GM12878 (cell line): ENCODE data around the gene SHISA6. TPM values are rescaled to one million over a fixed set of nuclear protein-coding genes. Genes with fewer than 3 reads are reported as not detected.

Experiments
- ATAC-seq: fragments of 200-7000 bp; cut with Tn5 transposase; 3 replicates; pipeline ENCODE4 v1.9.1; 2020; ENCODE audit warnings: mild to moderate bottlenecking, moderate library complexity
- BruUV-seq: library from RNA; stranded (reverse); fragments of 400-500 nt; replicated peaks from 2 replicates; lab custom pipeline; 2021; lab: Mats Ljungman, UMichigan
- CTCF ChIA-PET: fragments of 300-600 bp; sonication (Branson Sonifier 250); formaldehyde crosslinking; extraction: SDS; loops from one replicate; lab custom pipeline; 2021; ENCODE audit warnings: inconsistent platforms; lab: Yijun Ruan, JAX
- POLR2A ChIA-PET: fragments of 350-600 bp; formaldehyde crosslinking; extraction: SDS; loops from one replicate; lab custom pipeline; 2021; ENCODE audit warnings: inconsistent platforms; lab: Charles Lee
- RAD21 ChIA-PET: fragments of 300-600 bp; sonication (Branson Sonifier 250); formaldehyde crosslinking; loops from one replicate; lab custom pipeline; 2023; ENCODE audit warnings: antibody characterized with exemption; ENCODE audit not compliant: unreplicated experiment; lab: Charles Lee
- SMC1A ChIA-PET: fragments of 300-600 bp; sonication (Branson Sonifier 250); formaldehyde crosslinking; loops from one replicate; lab custom pipeline; 2023; ENCODE audit not compliant: unreplicated experiment, uncharacterized antibody; lab: Charles Lee
- DNase-seq: peaks from one replicate; pipeline ENCODE4 v3.0.0-alpha.2; 2011; ENCODE audit warnings: low read depth, low spot score
- FAIRE-seq: peaks from 3 replicates; lab custom pipeline; 2011; peaks lifted over from hg19 to GRCh38; lab: Jason Lieb, UNC
- H2AFZ ChIP-seq: 2 replicates; pipeline ENCODE4 v1.6.0; 2011; ENCODE audit warnings: low read depth, low read length, control low read depth; ENCODE audit not compliant: control insufficient read depth
- H3K27ac ChIP-seq: 2 replicates; pipeline ENCODE4 v1.5.1; 2011; ENCODE audit warnings: control low read depth; ENCODE audit not compliant: control insufficient read depth, insufficient read depth
- H3K27me3 ChIP-seq, 2 experiments: replicated peaks in 1 of 2; 2 replicates each; pipeline versions ENCODE4 v1.6.0 to v1.6.1; 2011; ENCODE audit warnings: low read length in 1 of 2; ENCODE audit not compliant: control insufficient read depth in 2 of 2, insufficient read depth in 2 of 2
- H3K36me3 ChIP-seq, 2 experiments: 2 replicates each; pipeline ENCODE4 v1.5.1; 2011; ENCODE audit warnings: low read length in 1 of 2; ENCODE audit not compliant: control insufficient read depth in 2 of 2, insufficient read depth in 2 of 2
- H3K4me1 ChIP-seq: 2 replicates; pipeline ENCODE4 v1.6.1; 2011; ENCODE audit warnings: mild to moderate bottlenecking, low read length, moderate library complexity, mixed read lengths; ENCODE audit not compliant: control insufficient read depth, insufficient read depth
- H3K4me2 ChIP-seq: 2 replicates; pipeline ENCODE4 v1.6.0; 2011; ENCODE audit warnings: control low read depth; ENCODE audit not compliant: control insufficient read depth, insufficient read depth
- H3K4me3 ChIP-seq: fragments of 200-600 bp; sonication (generic); 2 replicates; pipeline ENCODE4 v1.5.1; 2016
- H3K79me2 ChIP-seq: 2 replicates; pipeline ENCODE4 v1.6.0; 2011; ENCODE audit warnings: low read length; ENCODE audit not compliant: control insufficient read depth, insufficient read depth
- H3K9ac ChIP-seq: 2 replicates; pipeline ENCODE4 v1.8.0; 2011; ENCODE audit warnings: low read length, control low read depth, mixed read lengths; ENCODE audit not compliant: control insufficient read depth, insufficient read depth
- H3K9me3 ChIP-seq: replicated peaks from 3 replicates; pipeline ENCODE4 v1.5.1; 2011; ENCODE audit warnings: mild to moderate bottlenecking, low read length; ENCODE audit not compliant: control insufficient read depth, insufficient read depth
- H4K20me1 ChIP-seq: 2 replicates; pipeline ENCODE4 v1.6.0; 2011; ENCODE audit not compliant: control insufficient read depth, insufficient read depth
- CBFB ChIP-seq: IDR thresholded peaks from 2 replicates; pipeline ENCODE4 v1.6.1; 2016; ENCODE audit warnings: antibody characterized with exemption, low read depth
- CHD4 ChIP-seq: fragments of 200-600 bp; sonication (generic); IDR thresholded peaks from 2 replicates; pipeline ENCODE4 v1.6.1; 2016; ENCODE audit warnings: mild to moderate bottlenecking
- EGR1 ChIP-seq, 2 experiments: IDR thresholded peaks; 1 replicate in 1 of 2; 2 replicates in 1 of 2; pipeline ENCODE4 v1.6.1; 2011 to 2012; ENCODE audit warnings: low read depth in 2 of 2, low read length in 2 of 2, borderline replicate concordance in 1 of 2, mild to moderate bottlenecking in 1 of 2, moderate library complexity in 1 of 2
- EP300 ChIP-seq, 2 experiments: fragments of 150-350 bp in 1 of 2; IDR thresholded peaks; 2 replicates each; pipeline ENCODE4 v1.6.1; 2011 to 2012; ENCODE audit warnings: low read depth in 2 of 2, low read length in 2 of 2, borderline replicate concordance in 1 of 2, improper control_type of control experiment in 1 of 2, inconsistent platforms in 1 of 2; ENCODE audit not compliant: control insufficient read depth in 1 of 2
- FOXM1 ChIP-seq: IDR thresholded peaks from 2 replicates; pipeline ENCODE4 v1.6.1; 2012; ENCODE audit warnings: low read depth, mild to moderate bottlenecking, inconsistent platforms, low read length, moderate library complexity
- HDGF ChIP-seq: fragments of 450-650 bp; IDR thresholded peaks from 2 replicates; pipeline ENCODE4 v1.6.1; 2016; ENCODE audit warnings: antibody characterized with exemption
- POU2F2 ChIP-seq: IDR thresholded peaks from 3 replicates; pipeline ENCODE4 v1.6.1; 2011; ENCODE audit warnings: low read depth, mild to moderate bottlenecking, low read length, borderline replicate concordance
- RBBP5 ChIP-seq: fragments of 200-600 bp; sonication (generic); conservative IDR thresholded peaks from 2 replicates; pipeline ENCODE4 v1.6.1; 2016
- SIN3A ChIP-seq: IDR thresholded peaks from 2 replicates; pipeline ENCODE4 v1.6.1; 2012; ENCODE audit warnings: low read depth, low read length, improper control_type of control experiment
- SMAD5 ChIP-seq: IDR thresholded peaks from 2 replicates; pipeline ENCODE4 v1.6.1; 2016; ENCODE audit warnings: antibody characterized with exemption, low read depth
- SMARCA5 ChIP-seq: fragments of 450-650 bp; IDR thresholded peaks from 2 replicates; pipeline ENCODE4 v1.6.1; 2017; ENCODE audit warnings: mild to moderate bottlenecking
- TARDBP ChIP-seq: IDR thresholded peaks from 2 replicates; pipeline ENCODE4 v1.6.1; 2016; ENCODE audit warnings: borderline replicate concordance
- TCF3 ChIP-seq: IDR thresholded peaks from 2 replicates; pipeline ENCODE4 v1.6.1; 2012; ENCODE audit warnings: low read depth, mild to moderate bottlenecking, low read length, borderline replicate concordance; ENCODE audit not compliant: insufficient read depth
- ZNF24 ChIP-seq: fragments of 450-650 bp; IDR thresholded peaks from 2 replicates; pipeline ENCODE4 v1.6.1; 2017; ENCODE audit warnings: antibody characterized with exemption, mild to moderate bottlenecking
- in situ Hi-C: fragments of 300-500 bp; cut with MboI; formaldehyde crosslinking; loops from 9 replicates; pipeline ENCODE4 v1.14.3; 2018; ENCODE audit warnings: mixed read lengths
- intact Hi-C: fragments of 100-400 bp; cut with micrococcal nuclease; formaldehyde crosslinking; loops from one replicate; pipeline ENCODE4 v1.14.2; 2022; ENCODE audit not compliant: unreplicated experiment
- polyA plus RNA-seq, 11 experiments: library from polyadenylated mRNA; depleted of rRNA in 4 of 11; unstranded in 6 of 11; stranded (reverse) in 5 of 11; fragments of >200 nt; fragmentation: Nextera tagmentation in 4 of 11; fragmentation: Illumina TruSeq in 1 of 11; extraction: Ambion mirVana in 4 of 11; extraction: Trizol in 1 of 11; gene quantifications; 1 replicate in 1 of 11; 2 replicates in 10 of 11; pipeline versions ENCODE4 v1.2.1 to v1.2.3, GENCODE V29; 2011 to 2016; ENCODE audit warnings: inconsistent platforms in 2 of 11, missing spikeins in 2 of 11, low read depth in 1 of 11
- total RNA-seq, 4 experiments: library from RNA; depleted of rRNA in 3 of 4; stranded (reverse); fragments of >200 nt in 3 of 4; fragmentation: Illumina TruSeq in 1 of 4; extraction: Trizol in 1 of 4; gene quantifications; 2 replicates each; pipeline versions ENCODE4 v1.2.1 to v1.2.3, GENCODE V29; 2013 to 2021
- TF ChIP-seq, protein P1 (sequence below): fragments of 450-650 bp; IDR thresholded peaks from 2 replicates; pipeline ENCODE4 v1.6.1; 2017; ENCODE audit warnings: low read depth, mild to moderate bottlenecking, moderate library complexity
- TF ChIP-seq, protein P2 (sequence below): fragments of 450-650 bp; formaldehyde crosslinking; IDR thresholded peaks from 2 replicates; pipeline ENCODE4 v1.5.0; 2022; ENCODE audit warnings: mild to moderate bottlenecking, missing genetic modification characterization

SHISA6 gene
- total and polyA plus RNA-seq, 10 of the 15 experiments (the other 5 are each of a cell fraction or from before 2014, with no cell fraction given), result not detected

DNA sequence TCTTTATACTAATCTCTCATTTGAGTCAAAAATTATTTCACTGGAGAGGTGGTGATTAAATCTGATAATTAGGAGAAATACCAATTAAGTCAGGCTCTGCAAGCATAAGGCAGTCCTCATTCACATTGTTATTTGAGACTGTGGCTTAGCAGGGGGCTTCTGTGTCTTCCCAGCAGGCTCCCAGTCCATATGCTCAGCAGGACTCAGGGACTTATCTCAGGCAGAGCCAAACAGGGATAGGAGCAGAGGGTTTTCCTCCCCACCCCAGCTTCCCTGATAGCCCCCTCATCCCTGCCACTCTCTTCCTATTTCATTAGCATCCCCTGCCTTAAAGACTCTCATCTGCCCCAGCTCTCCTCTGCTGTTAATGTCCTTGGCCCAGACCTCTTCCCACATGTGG is 252.9 kb downstream of the SHISA6 start:
- no TSS peak for BruUV-seq
- ChIA-PET CTCF (no interaction called here), POLR2A (no interaction called here), SMC1A (no interaction called here)
- H3K36me3 ChIP-seq, result no peaks in the 10 kb centered on the region
- H4K20me1 ChIP-seq, result no peaks in the 10 kb centered on the region
- no peaks in the 10 kb centered on the region; the same call in 2 of the 3 replicates for H3K9me3 ChIP-seq
- H2AFZ ChIP-seq, result no peak overlapping the region
- ATAC-seq, result no peak
- H3K27me3 ChIP-seq, result no peaks in the 10 kb centered on the region
- FAIRE-seq, result no peak
- no peak overlapping the region for H3K4me2 ChIP-seq
- intact Hi-C loops, result no loop called here
- no peak for TF ChIP-seq EP300 (IDR thresholded peaks at IDR 0.05; ENCODE audit: borderline replicate concordance in 1 of 2, control insufficient read depth in 1 of 2, low read depth in 2 of 2, low read length in 2 of 2)
- TF ChIP-seq SMAD5, result no peak
- TF ChIP-seq SMARCA5, result no peak
- no peak for TF ChIP-seq TARDBP
- TF ChIP-seq TCF3, result no peak
- TF ChIP-seq RBBP5, result no peak
- no peak for TF ChIP-seq EGR1 (IDR thresholded peaks at IDR 0.05; ENCODE audit: borderline replicate concordance in 1 of 2, low read depth in 2 of 2, low read length in 2 of 2)
- no peak for TF ChIP-seq SIN3A
- TF ChIP-seq, protein P1, sequence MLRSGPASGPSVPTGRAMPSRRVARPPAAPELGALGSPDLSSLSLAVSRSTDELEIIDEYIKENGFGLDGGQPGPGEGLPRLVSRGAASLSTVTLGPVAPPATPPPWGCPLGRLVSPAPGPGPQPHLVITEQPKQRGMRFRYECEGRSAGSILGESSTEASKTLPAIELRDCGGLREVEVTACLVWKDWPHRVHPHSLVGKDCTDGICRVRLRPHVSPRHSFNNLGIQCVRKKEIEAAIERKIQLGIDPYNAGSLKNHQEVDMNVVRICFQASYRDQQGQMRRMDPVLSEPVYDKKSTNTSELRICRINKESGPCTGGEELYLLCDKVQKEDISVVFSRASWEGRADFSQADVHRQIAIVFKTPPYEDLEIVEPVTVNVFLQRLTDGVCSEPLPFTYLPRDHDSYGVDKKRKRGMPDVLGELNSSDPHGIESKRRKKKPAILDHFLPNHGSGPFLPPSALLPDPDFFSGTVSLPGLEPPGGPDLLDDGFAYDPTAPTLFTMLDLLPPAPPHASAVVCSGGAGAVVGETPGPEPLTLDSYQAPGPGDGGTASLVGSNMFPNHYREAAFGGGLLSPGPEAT, result no peak
- no peak for TF ChIP-seq CHD4
- no peak for TF ChIP-seq FOXM1
- TF ChIP-seq POU2F2, result no peak
- TF ChIP-seq ZNF24, result no peak
- TF ChIP-seq, protein P2, sequence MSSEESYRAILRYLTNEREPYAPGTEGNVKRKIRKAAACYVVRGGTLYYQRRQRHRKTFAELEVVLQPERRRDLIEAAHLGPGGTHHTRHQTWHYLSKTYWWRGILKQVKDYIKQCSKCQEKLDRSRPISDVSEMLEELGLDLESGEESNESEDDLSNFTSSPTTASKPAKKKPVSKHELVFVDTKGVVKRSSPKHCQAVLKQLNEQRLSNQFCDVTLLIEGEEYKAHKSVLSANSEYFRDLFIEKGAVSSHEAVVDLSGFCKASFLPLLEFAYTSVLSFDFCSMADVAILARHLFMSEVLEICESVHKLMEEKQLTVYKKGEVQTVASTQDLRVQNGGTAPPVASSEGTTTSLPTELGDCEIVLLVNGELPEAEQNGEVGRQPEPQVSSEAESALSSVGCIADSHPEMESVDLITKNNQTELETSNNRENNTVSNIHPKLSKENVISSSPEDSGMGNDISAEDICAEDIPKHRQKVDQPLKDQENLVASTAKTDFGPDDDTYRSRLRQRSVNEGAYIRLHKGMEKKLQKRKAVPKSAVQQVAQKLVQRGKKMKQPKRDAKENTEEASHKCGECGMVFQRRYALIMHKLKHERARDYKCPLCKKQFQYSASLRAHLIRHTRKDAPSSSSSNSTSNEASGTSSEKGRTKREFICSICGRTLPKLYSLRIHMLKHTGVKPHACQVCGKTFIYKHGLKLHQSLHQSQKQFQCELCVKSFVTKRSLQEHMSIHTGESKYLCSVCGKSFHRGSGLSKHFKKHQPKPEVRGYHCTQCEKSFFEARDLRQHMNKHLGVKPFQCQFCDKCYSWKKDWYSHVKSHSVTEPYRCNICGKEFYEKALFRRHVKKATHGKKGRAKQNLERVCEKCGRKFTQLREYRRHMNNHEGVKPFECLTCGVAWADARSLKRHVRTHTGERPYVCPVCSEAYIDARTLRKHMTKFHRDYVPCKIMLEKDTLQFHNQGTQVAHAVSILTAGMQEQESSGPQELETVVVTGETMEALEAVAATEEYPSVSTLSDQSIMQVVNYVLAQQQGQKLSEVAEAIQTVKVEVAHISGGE (CRISPR knock-in tag), result no peak
- no peak for TF ChIP-seq HDGF
- no peak for TF ChIP-seq CBFB
- TF ChIP-seq, all 136 proteins: peak for 0
- Histone ChIP-seq H3K4me3 (no peak overlapping the region), H3K9ac (no peak overlapping the region), H3K4me1 (no peaks in the 10 kb centered on the region), H3K27ac (no peak overlapping the region), H3K79me2 (no peaks in the 10 kb centered on the region)
- in situ Hi-C loops, result no loop called here
- RAD21 ChIA-PET, result no interaction called here
- DNase-seq, result no peak
